ENCODE measurements around the gene USP54.

- TF ChIP-seq CTCF (IDR thresholded peaks at IDR 0.05; ENCODE audit: insufficient read depth, low read length) (peak; percentile 66), REST (IDR thresholded peaks at IDR 0.05; ENCODE audit: insufficient replicate concordance, low read depth) (no peak), GABPA (IDR thresholded peaks at IDR 0.05; ENCODE audit: low read depth) (no peak), POLR2AphosphoS5 (IDR thresholded peaks at IDR 0.05; ENCODE audit: low read depth) (no peak)
These were observed 61.9 kb downstream of the USP54 start for GRCh38 chr10:73529089-73529832.
